Prostate gland (tissue), 2 donors: ENCODE measurements around the gene STRN3.

Experiments used
- CTCF ChIP-seq, 4 experiments: fragments of 200-600 bp in 2 of 4; fragments of 450-650 bp in 2 of 4; sonication (generic) in 2 of 4; IDR thresholded peaks; 1 replicate in 3 of 4; 2 replicates in 1 of 4; pipeline ENCODE4 v1.5.1; 2016 to 2019; ENCODE audit warnings: antibody characterized with exemption in 4 of 4, mild to moderate bottlenecking in 2 of 4, moderate library complexity in 2 of 4
- POLR2A ChIP-seq: fragments of 450-650 bp; IDR thresholded peaks from one replicate; pipeline ENCODE4 v1.6.1; 2016; ENCODE audit warnings: antibody characterized with exemption, mild to moderate bottlenecking
- POLR2AphosphoS5 ChIP-seq: sonication (generic); formaldehyde crosslinking; IDR thresholded peaks from one replicate; pipeline ENCODE4 v1.6.1; 2017; ENCODE audit warnings: antibody characterized with exemption

DNA sequence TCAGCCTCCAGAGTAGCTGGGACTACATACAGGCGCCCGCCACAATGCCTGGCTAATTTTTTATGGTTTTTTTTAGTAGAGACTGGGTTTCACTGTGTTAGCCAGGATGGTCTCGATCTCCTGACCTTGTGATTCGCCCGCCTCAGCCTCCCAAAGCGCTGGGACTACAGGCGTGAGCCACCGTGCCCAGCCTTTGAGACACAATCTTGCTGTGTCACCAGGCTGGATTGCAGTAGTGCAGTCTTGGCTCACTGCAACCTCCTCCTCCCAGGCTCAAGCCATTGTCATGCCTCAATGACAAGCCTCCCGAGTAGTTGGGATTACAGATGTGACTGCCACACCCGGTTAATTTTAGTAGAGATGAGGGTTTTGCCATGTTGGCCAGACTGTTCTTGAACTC is 21.3 kb upstream of the STRN3 start:
- TF ChIP-seq POLR2AphosphoS5 (no peak), POLR2A (no peak), CTCF (IDR thresholded peaks at IDR 0.05) (no peak)
